Fibroblast of pulmonary artery (primary cell): Measurements from ENCODE around the gene KRTAP10-11.
"Not testable (repeated sequence)": the region's sequence is repeated elsewhere in the genome, so short reads cannot be mapped to it uniquely, and the experiment has no call there.

Experiments used
- DNase-seq: peaks from one replicate; pipeline ENCODE4 v3.0.0-alpha.2; 2010; ENCODE audit warnings: low read depth
- H3K4me3 ChIP-seq: replicated peaks from 2 replicates; pipeline ENCODE4 v1.5.1; 2011; ENCODE audit warnings: low read depth, mild to moderate bottlenecking, control low read depth, low read length, moderate library complexity
- TF ChIP-seq, protein P1 (sequence below): IDR thresholded peaks from 2 replicates; pipeline ENCODE4 v1.5.1; 2011; ENCODE audit warnings: mild to moderate bottlenecking, control low read depth, low read length, inconsistent platforms; ENCODE audit errors: missing control alignments

KRTAP10-11 gene

GRCh38 chr21:44626262-44626661, 20.0 kb upstream of the KRTAP10-11 start:
- H3K4me3 ChIP-seq = no peak overlapping the region
- TF ChIP-seq, protein P1, sequence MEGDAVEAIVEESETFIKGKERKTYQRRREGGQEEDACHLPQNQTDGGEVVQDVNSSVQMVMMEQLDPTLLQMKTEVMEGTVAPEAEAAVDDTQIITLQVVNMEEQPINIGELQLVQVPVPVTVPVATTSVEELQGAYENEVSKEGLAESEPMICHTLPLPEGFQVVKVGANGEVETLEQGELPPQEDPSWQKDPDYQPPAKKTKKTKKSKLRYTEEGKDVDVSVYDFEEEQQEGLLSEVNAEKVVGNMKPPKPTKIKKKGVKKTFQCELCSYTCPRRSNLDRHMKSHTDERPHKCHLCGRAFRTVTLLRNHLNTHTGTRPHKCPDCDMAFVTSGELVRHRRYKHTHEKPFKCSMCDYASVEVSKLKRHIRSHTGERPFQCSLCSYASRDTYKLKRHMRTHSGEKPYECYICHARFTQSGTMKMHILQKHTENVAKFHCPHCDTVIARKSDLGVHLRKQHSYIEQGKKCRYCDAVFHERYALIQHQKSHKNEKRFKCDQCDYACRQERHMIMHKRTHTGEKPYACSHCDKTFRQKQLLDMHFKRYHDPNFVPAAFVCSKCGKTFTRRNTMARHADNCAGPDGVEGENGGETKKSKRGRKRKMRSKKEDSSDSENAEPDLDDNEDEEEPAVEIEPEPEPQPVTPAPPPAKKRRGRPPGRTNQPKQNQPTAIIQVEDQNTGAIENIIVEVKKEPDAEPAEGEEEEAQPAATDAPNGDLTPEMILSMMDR = no peak
- DNase-seq = no peak

DNA sequence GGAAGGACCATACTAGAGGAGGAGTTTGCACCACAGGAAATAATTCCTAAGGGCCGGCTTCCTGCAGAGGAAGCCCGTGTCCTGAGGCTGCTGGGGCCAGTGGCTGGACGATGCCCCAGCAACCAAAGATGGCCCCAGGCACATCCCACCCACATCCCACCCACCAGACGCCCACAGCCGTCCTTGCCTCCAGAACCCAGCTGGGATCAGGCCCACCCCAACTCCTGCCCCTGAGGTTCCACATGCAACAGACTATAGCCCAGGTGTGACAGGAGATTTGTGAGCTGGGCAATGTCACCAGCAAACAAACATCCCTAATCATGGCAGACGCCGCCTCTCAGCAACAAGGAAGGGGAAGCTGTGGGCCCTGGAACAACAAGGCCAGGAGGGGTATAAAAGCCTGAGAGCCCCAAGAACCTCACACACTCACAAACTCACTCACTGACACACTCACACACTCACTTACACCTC, 19.5 kb upstream of the KRTAP10-11 start, which contains the start of gene KRTAP10-9:
Gene KRTAP10-9 (plus strand): TSS at position 421 of the 471 bp plus-strand sequence. CDS start 79 bp downstream, outside the sequence.
- TF ChIP-seq, protein P1 = no peak
- DNase-seq = no peak
- H3K4me3 ChIP-seq = no peak within 1 kb of the TSS

GRCh38 chr21:44627181-44627822, 18.9 kb upstream of the KRTAP10-11 start:
- DNase-seq, H3K4me3 ChIP-seq: not testable (repeated sequence)

- DNase-seq, H3K4me3 ChIP-seq: not testable (repeated sequence)
Observed at GRCh38 chr21:44627831-44628233, 18.4 kb upstream of the KRTAP10-11 start.

- no peak for DNase-seq
- TF ChIP-seq, protein P1 = no peak
Observed at GRCh38 chr21:44628707-44629391, 17.4 kb upstream of the KRTAP10-11 start.

GRCh38 chr21:44630440-44630839, 15.8 kb upstream of the KRTAP10-11 start:
- DNase-seq = no peak
- no peak overlapping the region for H3K4me3 ChIP-seq
- TF ChIP-seq, protein P1 = no peak

More at GRCh38 chr21:44628707-44629391, 17.4 kb upstream of the KRTAP10-11 start:
- no peak overlapping the region for H3K4me3 ChIP-seq

- no peak for DNase-seq
- TF ChIP-seq, protein P1 = no peak
- H3K4me3 ChIP-seq = no peak overlapping the region
Observed at GRCh38 chr21:44632067-44632466, 14.1 kb upstream of the KRTAP10-11 start.
